ENCODE results near the gene CD6. TPM values are rescaled to one million over a fixed set of nuclear protein-coding genes. Genes with fewer than 3 reads are reported as not detected.

CD6 gene
- total and polyA plus RNA-seq, 2 of the 8 experiments (the other 6 are each of a cell fraction or from before 2014, with no cell fraction given) = 0.03 TPM; not detected in 1

GRCh38 chr11:60929764-60930163 lies 41.7 kb upstream of the CD6 start:
- no peak overlapping the region for H3K18ac ChIP-seq (ENCODE audit: extremely low read depth, low read length)
- no peak overlapping the region for H2BK15ac ChIP-seq (ENCODE audit: low read length)
- FAIRE-seq (no peak), DNase-seq (ENCODE audit: low read depth in 1 of 2, low spot score in 2 of 2) (no peak)
- H4K20me1 ChIP-seq (replicated peaks in 1 of 2; ENCODE audit: control insufficient read depth in 1 of 2, insufficient read depth in 2 of 2, low read length in 2 of 2) = peaks cover 10 to 12% of the 10 kb centered on the region in 2 experiments
- no peak overlapping the region for H2AK5ac ChIP-seq (ENCODE audit: low read depth, low read length)
- 87% methylated on average over 4 of the region's 4 CpGs; no CpG with 5 or more reads in 1 of the 2 experiments for whole genome bisulfite sequencing, 2 experiments (ENCODE audit: extremely low coverage in 1 of 2, insufficient coverage in 1 of 2, insufficient read length in 1 of 2, insufficient replicate concordance in 2 of 2, low coverage in 1 of 2, low lambda C conversion rate in 2 of 2, missing lambda C conversion rate in 1 of 2)
- no peak overlapping the region for H3K9ac ChIP-seq (replicated peaks in 1 of 4; ENCODE audit: extremely low read depth in 1 of 4, low read depth in 3 of 4, low read length in 3 of 4)
- H2AFZ ChIP-seq (ENCODE audit: low read length) = no peak overlapping the region
- no peak overlapping the region for H3K56ac ChIP-seq (replicated peaks; ENCODE audit: insufficient read length, low read depth, low read length)
- POLR2A ChIA-PET (ENCODE audit: partially characterized antibody) = interaction anchor here (0.7 to 1.7 kb wide), 5 partner anchors 8 to 36 kb away, joined by 3 to 8 read pairs (median 4); no protein-coding TSS in a partner anchor
- no peak overlapping the region for H2BK20ac ChIP-seq (ENCODE audit: low read length)
- no peak overlapping the region for H3K27ac ChIP-seq (ENCODE audit: low read depth, low read length)
- no peak overlapping the region for H3K14ac ChIP-seq (ENCODE audit: insufficient read length)
- H2BK5ac ChIP-seq (ENCODE audit: low read depth, low read length) = no peak overlapping the region
- CTCF ChIA-PET (ENCODE audit: partially characterized antibody) = interaction anchor here (0.5 to 1.1 kb wide), 4 partner anchors 10 to 94 kb away, joined by 3 to 5 read pairs (median 3); no protein-coding TSS in a partner anchor
- H3K23me2 ChIP-seq (ENCODE audit: low read depth, low read length) = peaks cover 8% of the 10 kb centered on the region; the same call in 1 of the 2 replicates
- H3K27me3 ChIP-seq (replicated peaks in 1 of 4; ENCODE audit: control insufficient read depth in 3 of 4, extremely low read depth in 1 of 4, insufficient read depth in 3 of 4, low read length in 3 of 4) = peaks cover 0 to 3% (median 0%) of the 10 kb centered on the region in 4 experiments; a peak in 1 of 7 replicates
- H3K4me1 ChIP-seq (replicated peaks in 1 of 4; ENCODE audit: control insufficient read depth in 3 of 4, insufficient read depth in 4 of 4, low read length in 3 of 4) = peaks cover 5 to 8% (median 6%) of the 10 kb centered on the region in 4 experiments; a peak in 5 of 7 replicates
- no peak overlapping the region for H2BK120ac ChIP-seq (replicated peaks; ENCODE audit: low read depth, low read length)
- peaks cover 11% of the 10 kb centered on the region for H3K79me1 ChIP-seq (ENCODE audit: low read depth, low read length)
- H3K9me3 ChIP-seq (ENCODE audit: insufficient read depth in 2 of 2, low read depth in 1 of 2, low read length in 1 of 2) = no peaks in the 10 kb centered on the region
- no peak overlapping the region for H3K23ac ChIP-seq (ENCODE audit: insufficient read length)
- H3K79me2 ChIP-seq (ENCODE audit: control insufficient read depth in 1 of 2, insufficient read depth in 2 of 2, low read length in 2 of 2) = no peaks in the 10 kb centered on the region
- H3K4me3 ChIP-seq (ENCODE audit: extremely low read depth in 1 of 4, insufficient read depth in 2 of 4, low read depth in 3 of 4, low read length in 4 of 4) = no peak overlapping the region
- H3K4ac ChIP-seq (replicated peaks; ENCODE audit: insufficient read length, low read depth, low read length) = no peak overlapping the region
- no peak overlapping the region for H4K8ac ChIP-seq (ENCODE audit: extremely low read depth, insufficient read depth, low read length)
- peaks cover 10 to 57% (median 24%) of the 10 kb centered on the region in 4 experiments; a peak in 7 of 8 replicates for H3K36me3 ChIP-seq (ENCODE audit: control insufficient read depth in 2 of 4, insufficient read depth in 4 of 4, low read length in 3 of 4)
- H4K91ac ChIP-seq (replicated peaks; ENCODE audit: insufficient read length, low read length) = no peak overlapping the region
- H4K5ac ChIP-seq (ENCODE audit: insufficient read length, low read depth, low read length) = no peak overlapping the region
- H3K4me2 ChIP-seq (ENCODE audit: insufficient read depth in 1 of 2, low read depth in 2 of 2, low read length in 2 of 2) = no peak overlapping the region
- no peak overlapping the region for H2BK12ac ChIP-seq (ENCODE audit: low read depth, low read length)
- TF ChIP-seq SIRT6 (IDR thresholded peaks at IDR 0.05; ENCODE audit: low read length) = no peak
- no peak for TF ChIP-seq EZH2 (IDR thresholded peaks at IDR 0.05; ENCODE audit: low read depth, low read length, severe bottlenecking)
- no peak for TF ChIP-seq USF2 (IDR thresholded peaks at IDR 0.05; ENCODE audit: low read length)
- TF ChIP-seq TCF12 (IDR thresholded peaks at IDR 0.05; ENCODE audit: low read depth, low read length) = no peak
- TF ChIP-seq SRF (IDR thresholded peaks at IDR 0.05; ENCODE audit: low read depth, low read length) = no peak
- TF ChIP-seq TEAD4 (IDR thresholded peaks at IDR 0.05; ENCODE audit: low read depth, low read length) = no peak
- TF ChIP-seq POLR2A (IDR thresholded peaks at IDR 0.05; ENCODE audit: control extremely low read depth in 1 of 2, low read depth in 2 of 2, low read length in 2 of 2) = no peak
- no peak for TF ChIP-seq ATF2 (IDR thresholded peaks at IDR 0.05; ENCODE audit: low read length)
- TF ChIP-seq CBX5 (IDR thresholded peaks at IDR 0.05; ENCODE audit: low read depth, low read length) = no peak
- no peak for TF ChIP-seq FOSL1 (IDR thresholded peaks at IDR 0.05; ENCODE audit: insufficient read depth, low read depth, low read length)
- no peak for TF ChIP-seq E2F6 (IDR thresholded peaks at IDR 0.05)

Data from H1 (cell line).